ES-I3 (cell line): ENCODE measurements around the gene MITD1.
A peak's percentile ranks its signal among the peaks of the same experiment; 100 is the strongest.

Experiments
- H3K36me3 ChIP-seq: 2 replicates; pipeline ENCODE4 v1.6.1; 2013; ENCODE audit warnings: mild to moderate bottlenecking, low read length, control low read depth, moderate library complexity; ENCODE audit not compliant: insufficient read depth
- H3K4me1 ChIP-seq: 2 replicates; pipeline ENCODE4 v1.6.1; 2013; ENCODE audit warnings: mild to moderate bottlenecking, control low read depth, low read length; ENCODE audit not compliant: insufficient read depth
- H3K9ac ChIP-seq: 2 replicates; pipeline ENCODE4 v1.6.1; 2013; ENCODE audit warnings: low read depth, mild to moderate bottlenecking, low read length, moderate library complexity
- H3K9me3 ChIP-seq: 2 replicates; pipeline ENCODE4 v1.6.1; 2013; ENCODE audit warnings: mild to moderate bottlenecking, low read length, moderate library complexity; ENCODE audit not compliant: control insufficient read depth, insufficient read depth

MITD1 gene

GRCh38 chr2:99181624-99182000 lies 754 bp upstream of the MITD1 start:
- H3K9ac ChIP-seq = peak overlapping the region; percentile 90
- no peaks in the 10 kb centered on the region for H3K36me3 ChIP-seq
- H3K9me3 ChIP-seq = no peaks in the 10 kb centered on the region
- 0 out of 2 replicates have a peak, but pooled peaks cover 4% of the 10 kb centered on the region for H3K4me1 ChIP-seq

- no peak overlapping the region for H3K9ac ChIP-seq
- no peaks in the 10 kb centered on the region for H3K4me1 ChIP-seq
- H3K9me3 ChIP-seq = no peaks in the 10 kb centered on the region
- H3K36me3 ChIP-seq = peaks cover 5% of the 10 kb centered on the region; the same call in 1 of the 2 replicates
These were observed 9.3 kb downstream of the MITD1 start for GRCh38 chr2:99171377-99172140.

- Histone ChIP-seq H3K9me3 (no peaks in the 10 kb centered on the region), H3K36me3 (peaks cover 5% of the 10 kb centered on the region; the same call in 1 of the 2 replicates), H3K9ac (no peak overlapping the region), H3K4me1 (no peaks in the 10 kb centered on the region)
These were observed 11.3 kb downstream of the MITD1 start for GRCh38 chr2:99169534-99169933.

- H3K9me3 ChIP-seq = no peaks in the 10 kb centered on the region
- peaks cover 5% of the 10 kb centered on the region; the same call in 1 of the 2 replicates for H3K36me3 ChIP-seq
- H3K4me1 ChIP-seq = no peaks in the 10 kb centered on the region
- H3K9ac ChIP-seq = no peak overlapping the region
These were observed 14.6 kb downstream of the MITD1 start for GRCh38 chr2:99166218-99166617.

GRCh38 chr2:99159594-99159993 lies 21.3 kb downstream of the MITD1 start:
- H3K9me3 ChIP-seq = no peaks in the 10 kb centered on the region
- no peak overlapping the region for H3K9ac ChIP-seq
- H3K36me3 ChIP-seq = no peaks in the 10 kb centered on the region; the same call in 1 of the 2 replicates
- no peaks in the 10 kb centered on the region for H3K4me1 ChIP-seq

GRCh38 chr2:99158599-99158998 lies 22.3 kb downstream of the MITD1 start:
- H3K9me3 ChIP-seq = no peaks in the 10 kb centered on the region
- no peaks in the 10 kb centered on the region for H3K4me1 ChIP-seq
- no peak overlapping the region for H3K9ac ChIP-seq
- no peaks in the 10 kb centered on the region; the same call in 1 of the 2 replicates for H3K36me3 ChIP-seq

- H3K9me3 ChIP-seq = no peaks in the 10 kb centered on the region
- no peaks in the 10 kb centered on the region for H3K4me1 ChIP-seq
- no peaks in the 10 kb centered on the region; the same call in 1 of the 2 replicates for H3K36me3 ChIP-seq
- no peak overlapping the region for H3K9ac ChIP-seq
These were observed 24.0 kb downstream of the MITD1 start for GRCh38 chr2:99156891-99157290.

- Histone ChIP-seq H3K4me1 (no peaks in the 10 kb centered on the region), H3K9me3 (no peaks in the 10 kb centered on the region), H3K9ac (peak within 1 kb of the TSS; percentile 86), H3K36me3 (no peaks in the 10 kb centered on the region)
These were observed 26.0 kb downstream of the MITD1 start, which contains the start of the genes LIPT1 and TSGA10 for GRCh38 chr2:99154643-99155536. TSS of gene LIPT1 (plus strand) at chr2:99154967. CDS start at chr2:99161958, 6,991 bp downstream. TSS of gene TSGA10 (minus strand) at chr2:99154942. CDS start at chr2:99109439, 45,503 bp downstream.

GRCh38 chr2:99153921-99154604 lies 26.8 kb downstream of the MITD1 start:
- Histone ChIP-seq H3K36me3 (no peaks in the 10 kb centered on the region), H3K9ac (peak overlapping the region; percentile 86), H3K4me1 (no peaks in the 10 kb centered on the region), H3K9me3 (no peaks in the 10 kb centered on the region)

- no peaks in the 10 kb centered on the region for H3K36me3 ChIP-seq
- H3K4me1 ChIP-seq = no peaks in the 10 kb centered on the region
- H3K9ac ChIP-seq = no peak overlapping the region
- no peaks in the 10 kb centered on the region for H3K9me3 ChIP-seq
These were observed 28.5 kb downstream of the MITD1 start for GRCh38 chr2:99152199-99152895.

GRCh38 chr2:99150706-99151105 lies 30.2 kb downstream of the MITD1 start:
- no peaks in the 10 kb centered on the region for H3K9me3 ChIP-seq
- H3K36me3 ChIP-seq = no peaks in the 10 kb centered on the region
- H3K4me1 ChIP-seq = no peaks in the 10 kb centered on the region
- H3K9ac ChIP-seq = no peak overlapping the region

- H3K36me3 ChIP-seq = no peaks in the 10 kb centered on the region
- H3K4me1 ChIP-seq = no peaks in the 10 kb centered on the region; the same call in 1 of the 2 replicates
- peak within 1 kb of the TSS; percentile 88 for H3K9ac ChIP-seq
- H3K9me3 ChIP-seq = no peaks in the 10 kb centered on the region
These were observed 39.4 kb downstream of the MITD1 start, which contains the start of gene C2orf15 for GRCh38 chr2:99141110-99142108. TSS of gene C2orf15 (plus strand) at chr2:99141707. CDS start at chr2:99150559, 8,852 bp downstream.

GRCh38 chr2:99140860-99141109 lies 40.1 kb downstream of the MITD1 start:
- H3K9me3 ChIP-seq = no peaks in the 10 kb centered on the region
- H3K4me1 ChIP-seq = no peaks in the 10 kb centered on the region; the same call in 1 of the 2 replicates
- H3K9ac ChIP-seq = peak overlapping the region; percentile 88
- H3K36me3 ChIP-seq = no peaks in the 10 kb centered on the region
